ENCODE data around the gene PDCL3.

PDCL3 gene

GRCh38 chr2:100562613-100563406 lies at the start of gene PDCL3:
PDCL3 (plus strand) TSS chr2:100562993; CDS start chr2:100563068, 75 bp downstream.
- peak; percentile 80 to 94 for DNase-seq

DNA sequence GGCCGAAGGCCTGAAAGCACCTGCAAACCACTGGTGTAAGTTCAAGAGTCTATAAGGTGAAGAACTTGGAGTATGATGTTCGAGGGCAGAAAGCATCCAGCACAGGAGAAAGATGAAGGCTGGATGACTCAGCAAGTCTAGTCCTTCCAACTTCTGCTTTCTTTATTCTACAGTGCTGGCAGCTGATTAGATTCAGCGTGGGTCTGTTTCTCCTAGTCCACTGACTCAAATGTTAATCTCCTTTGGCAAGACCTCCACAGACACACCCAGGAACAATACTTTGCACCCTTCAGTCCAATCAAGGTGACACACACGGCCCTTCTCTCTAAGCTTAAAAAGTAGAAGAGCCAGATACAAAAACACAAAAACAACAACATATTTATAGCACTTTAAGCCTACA lies 49.1 kb upstream of the PDCL3 start:
- no peak for DNase-seq

DNA sequence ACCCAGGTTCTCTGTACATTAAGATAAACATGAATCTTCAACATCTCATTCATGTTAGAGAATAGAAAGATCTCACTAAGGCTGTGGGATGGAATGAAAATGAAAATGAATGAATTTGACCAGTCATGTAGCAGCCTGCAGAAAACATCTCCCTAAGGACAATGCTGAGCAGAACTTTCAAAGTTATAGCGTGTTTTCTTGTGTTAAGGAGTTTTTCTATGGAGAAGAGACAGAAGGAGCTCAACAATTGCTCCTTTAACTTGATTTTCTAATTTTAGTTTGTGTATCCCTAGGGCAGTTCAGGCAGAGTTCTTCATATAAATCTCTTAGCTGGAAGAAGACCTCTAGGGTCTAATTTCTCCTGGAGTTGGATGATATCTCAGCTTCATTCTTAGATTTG lies 45.2 kb upstream of the PDCL3 start:
- DNase-seq, result no peak

- DNase-seq, result no peak
Measured at GRCh38 chr2:100518801-100519200, 44.0 kb upstream of the PDCL3 start.

- DNase-seq, result no peak
Measured at GRCh38 chr2:100520224-100520623, 42.6 kb upstream of the PDCL3 start.

- no peak for DNase-seq
Measured at GRCh38 chr2:100522430-100522829, 40.4 kb upstream of the PDCL3 start.

- no peak for DNase-seq
Measured at GRCh38 chr2:100524331-100524730, 38.5 kb upstream of the PDCL3 start.

GRCh38 chr2:100526868-100527267 lies 35.9 kb upstream of the PDCL3 start:
- no peak for DNase-seq

- no peak for DNase-seq
Measured at GRCh38 chr2:100527440-100528015, 35.3 kb upstream of the PDCL3 start.

GRCh38 chr2:100529176-100529575 lies 33.6 kb upstream of the PDCL3 start:
- no peak for DNase-seq

- no peak for DNase-seq
Measured at GRCh38 chr2:100529900-100530299, 32.9 kb upstream of the PDCL3 start.

GRCh38 chr2:100535855-100536254 lies 26.9 kb upstream of the PDCL3 start:
- DNase-seq, result no peak

- no peak for DNase-seq
Measured at GRCh38 chr2:100537918-100538317, 24.9 kb upstream of the PDCL3 start.

DNA sequence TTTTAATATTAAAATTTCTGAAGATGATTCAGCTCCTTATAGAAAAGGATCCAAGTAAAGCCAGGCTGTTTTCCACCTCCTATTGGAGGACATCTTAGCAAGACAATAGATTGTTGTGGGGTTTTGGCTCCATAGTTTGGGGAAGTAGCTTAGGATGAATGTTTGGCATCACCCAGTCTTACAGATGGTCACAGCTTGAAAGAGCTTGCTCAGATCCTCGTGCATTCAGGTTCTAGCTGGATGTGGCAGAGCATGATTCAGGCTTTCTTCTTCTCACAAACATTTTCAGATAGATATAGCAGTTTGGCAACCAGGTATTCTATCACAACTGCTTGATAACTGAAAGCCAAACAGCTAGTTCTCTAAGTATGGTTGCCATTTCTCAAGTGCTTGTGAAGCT lies 23.6 kb upstream of the PDCL3 start:
- DNase-seq, result no peak

DNA sequence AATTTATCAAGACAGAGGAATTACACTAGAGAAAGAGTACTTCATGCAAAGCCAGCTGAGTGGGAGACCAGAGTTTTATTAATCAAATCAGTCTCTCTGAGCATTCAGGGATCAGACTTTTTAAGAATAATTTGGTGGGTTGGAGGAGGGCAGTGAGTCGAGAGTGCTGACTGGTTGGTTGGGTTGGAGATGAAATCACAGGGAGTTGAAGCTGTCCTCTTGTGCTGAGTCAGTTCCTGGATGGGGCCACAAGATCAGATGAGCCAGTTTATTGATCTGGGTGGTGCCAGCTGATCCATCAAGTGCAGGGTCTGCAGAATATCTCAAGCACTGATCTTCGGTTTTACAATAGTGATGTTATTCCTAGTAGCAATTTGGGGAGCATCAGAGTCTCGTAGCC lies 21.4 kb upstream of the PDCL3 start:
- no peak for DNase-seq

DNA sequence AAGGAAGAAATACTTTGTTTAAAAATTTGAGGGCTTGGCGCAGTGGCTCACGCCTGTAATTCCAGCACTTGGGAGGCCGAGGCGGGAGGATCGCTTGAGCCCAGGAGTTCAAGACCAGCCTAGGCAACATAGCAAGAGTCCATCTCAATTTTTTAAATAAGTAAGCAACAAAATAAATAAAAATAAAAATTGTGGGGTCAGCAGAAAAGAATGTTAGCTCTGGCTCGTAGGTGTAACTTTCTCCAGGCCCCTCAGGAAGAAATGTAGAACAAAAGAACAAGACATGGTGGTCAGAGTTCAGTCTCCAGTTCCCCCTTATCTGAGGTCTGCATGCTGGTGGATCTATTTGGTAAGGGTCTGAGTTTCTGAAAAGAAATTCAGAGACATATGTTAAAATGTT lies 20.4 kb upstream of the PDCL3 start:
- DNase-seq, result no peak

DNA sequence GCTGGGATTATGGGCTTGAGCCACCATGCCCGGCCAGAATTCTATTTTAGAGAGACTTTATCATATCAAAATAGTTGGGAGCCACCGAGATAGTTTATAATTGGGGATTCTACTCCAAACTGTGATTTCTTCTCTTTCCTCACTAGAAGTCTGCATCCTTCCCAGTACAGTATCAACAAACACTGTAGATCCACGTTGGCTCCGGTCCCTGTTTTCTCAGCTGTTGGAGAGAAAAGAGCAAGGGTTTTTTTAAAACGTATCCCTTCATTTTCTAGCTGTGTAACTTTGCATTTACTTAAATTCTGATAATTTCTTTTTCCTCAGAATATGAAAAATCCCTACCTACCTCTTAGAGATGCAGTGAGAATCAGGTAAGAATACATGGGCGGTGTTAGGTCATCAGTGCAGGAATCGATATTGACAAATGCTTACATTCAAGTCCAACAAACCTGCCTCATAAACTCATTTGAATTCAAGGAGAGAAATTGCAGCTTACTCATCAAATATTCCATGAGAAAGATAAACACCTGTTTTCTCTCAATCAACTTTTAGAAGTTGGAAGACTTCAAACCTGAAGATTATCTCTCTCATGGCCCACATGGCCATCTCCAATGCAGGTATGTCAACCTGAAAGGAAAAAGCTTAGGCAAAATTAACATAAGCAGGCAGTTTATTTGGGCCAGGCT lies 17.7 kb upstream of the PDCL3 start:
- no peak for DNase-seq

- DNase-seq, result no peak
Measured at GRCh38 chr2:100546469-100546868, 16.3 kb upstream of the PDCL3 start.

- no peak for DNase-seq
Measured at GRCh38 chr2:100548771-100549170, 14.0 kb upstream of the PDCL3 start.

GRCh38 chr2:100551303-100551702 lies 11.5 kb upstream of the PDCL3 start:
- no peak for DNase-seq

DNA sequence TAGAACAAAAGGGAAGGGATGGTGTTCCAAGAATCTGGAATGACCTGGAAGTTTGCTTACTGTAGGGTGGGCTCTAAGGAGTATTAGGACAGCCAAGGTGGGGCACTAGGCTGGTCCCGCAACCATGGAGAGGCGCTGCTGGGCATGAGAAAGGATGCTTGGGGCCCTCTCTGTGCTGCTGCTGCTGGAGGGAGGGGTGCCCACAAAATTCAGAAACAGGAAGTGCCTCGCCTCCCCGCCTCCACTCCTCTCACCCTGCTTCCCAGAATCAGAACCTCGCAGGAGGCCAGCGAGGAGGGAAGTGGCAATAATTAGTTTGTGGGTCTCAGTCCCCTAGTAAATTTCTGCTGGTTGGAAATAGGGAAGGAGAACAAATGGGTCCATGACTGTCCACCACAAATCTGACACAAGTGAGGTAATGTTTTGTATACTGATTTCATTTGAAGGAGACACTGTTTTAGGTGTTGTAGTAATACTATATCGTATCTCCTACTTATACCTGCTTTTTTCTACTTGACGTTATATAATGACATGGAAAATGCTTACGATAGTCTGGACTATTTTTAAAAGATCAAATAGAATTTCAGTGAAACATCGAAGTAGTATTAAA lies 7.9 kb upstream of the PDCL3 start:
- no peak for DNase-seq

- no peak for DNase-seq
Measured at GRCh38 chr2:100556746-100557145, 6.0 kb upstream of the PDCL3 start.

DNA sequence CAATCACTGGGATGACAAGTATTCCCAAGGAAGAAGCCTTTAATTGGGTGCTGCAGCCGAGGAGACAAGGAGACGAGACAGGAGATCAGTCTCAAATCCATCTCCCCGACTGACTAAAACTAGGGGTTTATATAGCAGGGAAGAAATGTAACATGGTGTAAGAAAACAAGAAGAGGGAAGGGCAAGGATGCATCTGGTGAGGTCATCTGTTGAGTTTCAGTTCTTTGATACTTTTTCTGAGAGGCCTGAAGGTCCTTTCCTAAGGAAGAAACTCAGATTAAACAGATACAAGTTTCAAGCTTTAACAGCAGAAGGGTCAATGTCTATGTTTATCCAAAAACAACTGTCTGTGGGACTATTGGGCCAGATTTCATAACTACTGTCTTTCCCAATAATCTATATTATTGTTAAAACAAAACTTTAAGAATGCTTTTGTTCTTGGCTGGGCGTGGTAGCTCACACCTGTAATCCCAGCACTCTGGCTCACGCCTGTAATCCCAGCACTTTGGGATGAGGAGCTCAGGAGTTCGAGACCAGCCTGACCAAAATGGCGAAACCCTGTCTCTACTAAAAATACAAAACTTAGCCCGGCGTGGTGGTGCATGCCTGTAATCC lies 2.5 kb upstream of the PDCL3 start:
- no peak for DNase-seq

Data from NCI-H446 (cell line).